Mesothelial cell of epicardium (in vitro differentiated cells): Measurements from ENCODE around the gene FAM170B. TPM values are rescaled to one million over a fixed set of nuclear protein-coding genes. Genes with fewer than 3 reads are reported as not detected.

Experiments
- DNase-seq, 2 experiments: peaks; one replicate each; pipeline ENCODE4 v3.0.0; 2021; ENCODE audit warnings: low spot score in 2 of 2; ENCODE audit not compliant: unreplicated experiment in 2 of 2
- H3K27ac Mint-ChIP-seq: 2 replicates; pipeline ENCODE4 v1.8.0; 2021; ENCODE audit warnings: mixed read lengths
- H3K27me3 Mint-ChIP-seq: 2 replicates; pipeline ENCODE4 v1.8.0; 2021; ENCODE audit warnings: low read depth, mixed read lengths
- H3K36me3 Mint-ChIP-seq: 2 replicates; pipeline ENCODE4 v1.8.0; 2021; ENCODE audit warnings: mixed read lengths
- H3K4me1 Mint-ChIP-seq: 2 replicates; pipeline ENCODE4 v1.8.0; 2021; ENCODE audit warnings: mixed read lengths
- H3K4me3 Mint-ChIP-seq: 2 replicates; pipeline ENCODE4 v1.8.0; 2021; ENCODE audit warnings: mild to moderate bottlenecking, moderate library complexity, mixed read lengths
- H3K9me3 Mint-ChIP-seq: 2 replicates; pipeline ENCODE4 v1.8.0; 2021; ENCODE audit warnings: mixed read lengths
- CTCF ChIP-seq: fragments of 200-600 bp; sonication (generic); IDR thresholded peaks from one replicate; pipeline ENCODE4 v1.5.0; 2021; ENCODE audit warnings: antibody characterized with exemption; ENCODE audit not compliant: unreplicated experiment
- total RNA-seq: library from RNA; stranded (reverse); gene quantifications from 3 replicates; pipeline ENCODE4 v1.2.1, GENCODE V29; 2021

FAM170B gene
- total RNA-seq, 1 donor from 2014 or later = not detected

- Mint-ChIP-seq H3K27me3 (peaks cover 59% of the 10 kb centered on the region), H3K4me3 (no peak overlapping the region), H3K4me1 (peaks cover 2% of the 10 kb centered on the region), H3K9me3 (no peaks in the 10 kb centered on the region), H3K27ac (no peak overlapping the region), H3K36me3 (no peaks in the 10 kb centered on the region)
- DNase-seq = no peak
- TF ChIP-seq CTCF = no peak
These were observed 12.9 kb downstream of the FAM170B start for GRCh38 chr10:49120911-49121310.

GRCh38 chr10:49119746-49120145, 14.1 kb downstream of the FAM170B start:
- H3K4me3 Mint-ChIP-seq = no peak overlapping the region
- no peaks in the 10 kb centered on the region for H3K36me3 Mint-ChIP-seq
- peaks cover 2% of the 10 kb centered on the region for H3K4me1 Mint-ChIP-seq
- H3K9me3 Mint-ChIP-seq = no peaks in the 10 kb centered on the region
- DNase-seq = no peak
- no peak for TF ChIP-seq CTCF
- no peak overlapping the region for H3K27ac Mint-ChIP-seq
- peaks cover 66% of the 10 kb centered on the region for H3K27me3 Mint-ChIP-seq

DNA sequence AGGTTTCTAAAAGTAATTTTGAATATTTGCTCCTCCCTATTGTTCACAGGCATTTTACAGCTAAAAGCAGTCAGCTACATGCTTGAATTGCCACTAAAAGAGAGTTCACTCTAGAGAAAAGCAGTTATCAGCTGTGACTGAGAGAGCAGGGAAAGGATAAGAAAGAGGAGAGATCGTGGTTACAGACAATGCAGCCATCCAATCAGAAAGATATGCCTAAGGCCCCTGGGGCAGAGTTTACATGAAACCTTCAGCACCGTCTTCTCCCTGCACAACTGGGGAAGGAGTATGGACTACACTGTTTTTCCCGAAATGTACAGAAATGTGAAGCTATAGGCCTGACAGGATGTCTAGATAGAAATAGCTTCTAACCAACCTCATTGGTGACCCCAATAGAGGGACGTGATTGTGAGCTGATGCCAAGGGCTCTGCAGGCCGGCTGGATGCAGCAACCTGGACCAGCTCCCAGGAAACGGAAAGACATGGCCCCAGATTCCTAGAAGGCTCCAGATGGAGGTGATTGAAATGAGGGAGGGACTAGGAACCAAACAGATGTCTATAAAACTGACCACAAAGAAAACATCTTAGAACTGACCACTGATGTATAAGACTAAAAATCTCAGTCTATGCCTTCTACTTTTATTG, 15.3 kb downstream of the FAM170B start:
- Mint-ChIP-seq H3K4me1 (peaks cover 2% of the 10 kb centered on the region), H3K27me3 (peaks cover 78% of the 10 kb centered on the region), H3K4me3 (no peak overlapping the region), H3K36me3 (no peaks in the 10 kb centered on the region), H3K9me3 (no peaks in the 10 kb centered on the region), H3K27ac (no peak overlapping the region)
- TF ChIP-seq CTCF = no peak
- no peak for DNase-seq

DNA sequence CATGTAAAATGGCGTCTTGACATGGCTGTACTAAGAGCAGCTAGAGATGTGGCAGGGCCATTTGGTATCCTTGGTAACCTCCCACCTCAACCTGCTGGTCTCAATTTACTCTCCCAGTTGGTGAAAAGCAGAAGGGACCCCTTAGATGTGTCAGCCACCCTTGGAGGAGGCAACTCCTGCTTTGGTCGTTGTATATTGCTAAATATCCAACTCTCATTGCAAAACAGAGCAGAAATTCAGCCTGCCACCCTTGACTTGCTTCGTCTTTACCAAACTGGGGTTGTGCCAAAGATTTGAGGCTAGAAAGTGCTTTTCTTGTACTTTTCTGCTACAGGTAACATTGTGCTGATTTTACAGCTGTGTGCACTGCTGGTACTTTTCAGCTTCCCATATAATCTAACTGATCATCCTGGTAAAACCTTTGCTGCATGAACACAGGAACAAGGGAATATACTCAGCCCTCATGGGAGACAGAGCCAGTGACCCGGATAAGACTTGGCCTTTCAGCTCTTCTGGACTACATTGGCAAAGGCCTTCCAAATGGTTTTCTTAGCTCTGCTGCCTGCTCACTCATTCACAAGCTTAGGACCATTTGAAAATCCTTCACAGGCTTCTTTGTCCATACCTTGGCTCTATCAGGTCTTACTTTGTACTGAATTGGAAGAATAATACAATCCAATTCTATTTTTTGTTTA, 16.3 kb downstream of the FAM170B start:
- Mint-ChIP-seq H3K27ac (no peak overlapping the region), H3K27me3 (peaks cover 82% of the 10 kb centered on the region)

More for the DNA sequence above, 16.3 kb downstream of the FAM170B start:
- no peaks in the 10 kb centered on the region for H3K36me3 Mint-ChIP-seq
- H3K4me3 Mint-ChIP-seq = no peak overlapping the region
- DNase-seq = no peak
- peaks cover 2% of the 10 kb centered on the region for H3K4me1 Mint-ChIP-seq
- TF ChIP-seq CTCF = no peak
- no peaks in the 10 kb centered on the region for H3K9me3 Mint-ChIP-seq
